Astrocyte (in vitro differentiated cells and primary cell): ENCODE measurements around the gene PACSIN1. TPM values are rescaled to one million over a fixed set of nuclear protein-coding genes. Genes with fewer than 3 reads are reported as not detected.

ENCODE experiments used
- DNase-seq: peaks from one replicate; pipeline ENCODE4 v3.0.0-alpha.2; 2010; ENCODE audit warnings: low read depth
- FAIRE-seq: peaks from 2 replicates; lab custom pipeline; 2011; peaks lifted over from hg19 to GRCh38; lab: Jason Lieb, UNC
- H2AFZ ChIP-seq: 2 replicates; pipeline ENCODE4 v1.6.0; 2012; ENCODE audit warnings: low read depth, low read length, inconsistent platforms
- H3K27ac ChIP-seq: 2 replicates; pipeline ENCODE4 v1.5.1; 2011; ENCODE audit warnings: low read depth, low read length, inconsistent platforms
- H3K27me3 ChIP-seq: 2 replicates; pipeline ENCODE4 v1.6.0; 2011; ENCODE audit warnings: low read length, inconsistent platforms; ENCODE audit not compliant: insufficient read depth
- H3K36me3 ChIP-seq: 2 replicates; pipeline ENCODE4 v1.5.1; 2011; ENCODE audit warnings: low read length, inconsistent platforms; ENCODE audit not compliant: insufficient read depth
- H3K4me1 ChIP-seq: 2 replicates; pipeline ENCODE4 v1.5.1; 2011; ENCODE audit warnings: low read length, inconsistent platforms; ENCODE audit not compliant: insufficient read depth
- H3K4me2 ChIP-seq: 2 replicates; pipeline ENCODE4 v1.6.0; 2012; ENCODE audit warnings: low read length, inconsistent platforms
- H3K4me3 ChIP-seq: 2 replicates; pipeline ENCODE4 v1.5.1; 2011; ENCODE audit warnings: low read depth, mild to moderate bottlenecking, low read length, inconsistent platforms; ENCODE audit not compliant: insufficient read depth
- H3K79me2 ChIP-seq: 2 replicates; pipeline ENCODE4 v1.6.0; 2012; ENCODE audit warnings: mild to moderate bottlenecking, low read length, inconsistent platforms; ENCODE audit not compliant: insufficient read depth
- H3K9ac ChIP-seq: 2 replicates; pipeline ENCODE4 v1.6.0; 2012; ENCODE audit warnings: mild to moderate bottlenecking, low read length, inconsistent platforms
- H3K9me3 ChIP-seq: 2 replicates; pipeline ENCODE4 v1.5.1; 2012; ENCODE audit warnings: low read depth, mild to moderate bottlenecking, low read length, inconsistent platforms; ENCODE audit not compliant: insufficient read depth
- H4K20me1 ChIP-seq: 2 replicates; pipeline ENCODE4 v1.6.0; 2012; ENCODE audit warnings: low read length, inconsistent platforms; ENCODE audit not compliant: insufficient read depth
- H3K27ac Mint-ChIP-seq: one replicate; pipeline ENCODE4 v1.8.0; 2021; ENCODE audit warnings: mild to moderate bottlenecking, mixed read lengths; ENCODE audit not compliant: unreplicated experiment
- H3K27me3 Mint-ChIP-seq: one replicate; pipeline ENCODE4 v1.8.0; 2021; ENCODE audit warnings: low read depth, mixed read lengths; ENCODE audit not compliant: unreplicated experiment
- H3K36me3 Mint-ChIP-seq: one replicate; pipeline ENCODE4 v1.8.0; 2021; ENCODE audit warnings: low read depth, mixed read lengths; ENCODE audit not compliant: unreplicated experiment
- H3K4me1 Mint-ChIP-seq: one replicate; pipeline ENCODE4 v1.8.0; 2021; ENCODE audit warnings: low read depth, mixed read lengths; ENCODE audit not compliant: unreplicated experiment
- H3K4me3 Mint-ChIP-seq: one replicate; pipeline ENCODE4 v1.8.0; 2021; ENCODE audit warnings: mild to moderate bottlenecking, moderate library complexity, mixed read lengths; ENCODE audit not compliant: unreplicated experiment
- H3K9me3 Mint-ChIP-seq: one replicate; pipeline ENCODE4 v1.8.0; 2021; ENCODE audit warnings: mild to moderate bottlenecking, mixed read lengths; ENCODE audit not compliant: unreplicated experiment
- CTCF ChIP-seq: IDR thresholded peaks from 2 replicates; pipeline ENCODE4 v1.5.1; 2011; ENCODE audit warnings: low read depth, mild to moderate bottlenecking, inconsistent platforms, low read length, moderate library complexity; ENCODE audit not compliant: insufficient read depth
- EZH2 ChIP-seq: IDR thresholded peaks from 2 replicates; pipeline ENCODE4 v1.6.1; 2012; ENCODE audit warnings: mild to moderate bottlenecking, low read length, inconsistent platforms; ENCODE audit not compliant: insufficient read depth
- total RNA-seq: library from RNA; stranded (reverse); gene quantifications from 2 replicates; pipeline ENCODE4 v1.2.1, GENCODE V29; 2021

Gene PACSIN1
- total RNA-seq, 1 donor from 2014 or later = 0.32 TPM

GRCh38 chr6:34561227-34561530, 95.3 kb downstream of the PACSIN1 start:
- Histone ChIP-seq H3K9me3 (peaks cover 5% of the 10 kb centered on the region), H3K79me2 (no peaks in the 10 kb centered on the region), H2AFZ (no peak overlapping the region), H3K36me3 (no peaks in the 10 kb centered on the region), H4K20me1 (no peaks in the 10 kb centered on the region), H3K4me2 (peak overlapping the region; percentile 43), H3K27ac (no peak overlapping the region), H3K4me1 (peaks cover 6% of the 10 kb centered on the region), H3K4me3 (no peak overlapping the region), H3K9ac (no peak overlapping the region), H3K27me3 (no peaks in the 10 kb centered on the region)
- no peak overlapping the region for H3K27ac Mint-ChIP-seq
- H3K4me3 Mint-ChIP-seq = no peak overlapping the region
- H3K9me3 Mint-ChIP-seq = peaks cover 1% of the 10 kb centered on the region
- FAIRE-seq = no peak
- H3K27me3 Mint-ChIP-seq = peaks cover 26% of the 10 kb centered on the region
- TF ChIP-seq CTCF (no peak), EZH2 (no peak)
- no peaks in the 10 kb centered on the region for H3K36me3 Mint-ChIP-seq
- H3K4me1 Mint-ChIP-seq = no peaks in the 10 kb centered on the region
- DNase-seq = no peak

GRCh38 chr6:34562350-34562749, 96.5 kb downstream of the PACSIN1 start:
- H3K4me1 Mint-ChIP-seq = no peaks in the 10 kb centered on the region
- peaks cover 5% of the 10 kb centered on the region for H3K9me3 ChIP-seq
- H3K4me3 Mint-ChIP-seq = no peak overlapping the region
- H3K79me2 ChIP-seq = no peaks in the 10 kb centered on the region
- FAIRE-seq = no peak
- no peaks in the 10 kb centered on the region for H4K20me1 ChIP-seq
- no peak for DNase-seq
- no peak overlapping the region for H3K9ac ChIP-seq
- no peak overlapping the region for H2AFZ ChIP-seq
- H3K27me3 Mint-ChIP-seq = peaks cover 22% of the 10 kb centered on the region
- no peak overlapping the region for H3K4me2 ChIP-seq
- no peaks in the 10 kb centered on the region for H3K36me3 Mint-ChIP-seq
- peaks cover 1% of the 10 kb centered on the region for H3K9me3 Mint-ChIP-seq
- no peaks in the 10 kb centered on the region for H3K36me3 ChIP-seq
- no peaks in the 10 kb centered on the region for H3K27me3 ChIP-seq
- no peak overlapping the region for H3K27ac ChIP-seq
- TF ChIP-seq CTCF (no peak), EZH2 (no peak)
- H3K4me1 ChIP-seq = peaks cover 6% of the 10 kb centered on the region
- H3K4me3 ChIP-seq = no peak overlapping the region
- H3K27ac Mint-ChIP-seq = no peak overlapping the region

- no peak overlapping the region for H3K4me3 ChIP-seq
- Mint-ChIP-seq H3K4me1 (no peaks in the 10 kb centered on the region), H3K4me3 (no peak overlapping the region), H3K36me3 (no peaks in the 10 kb centered on the region), H3K9me3 (peaks cover 1% of the 10 kb centered on the region), H3K27ac (no peak overlapping the region), H3K27me3 (peaks cover 20% of the 10 kb centered on the region)
- no peak overlapping the region for H3K4me2 ChIP-seq
- H2AFZ ChIP-seq = no peak overlapping the region
- peaks cover 5% of the 10 kb centered on the region for H3K9me3 ChIP-seq
- H3K79me2 ChIP-seq = no peaks in the 10 kb centered on the region
- H3K9ac ChIP-seq = no peak overlapping the region
- H3K27me3 ChIP-seq = no peaks in the 10 kb centered on the region
- no peak for DNase-seq
- no peak overlapping the region for H3K27ac ChIP-seq
- H3K4me1 ChIP-seq = peaks cover 6% of the 10 kb centered on the region
- H4K20me1 ChIP-seq = no peaks in the 10 kb centered on the region
- TF ChIP-seq EZH2 (no peak), CTCF (no peak)
- H3K36me3 ChIP-seq = no peaks in the 10 kb centered on the region
- no peak for FAIRE-seq
Measured at GRCh38 chr6:34562861-34563512, 97.1 kb downstream of the PACSIN1 start.
